H1 (cell line): ENCODE measurements around the gene HADHA. TPM values are rescaled to one million over a fixed set of nuclear protein-coding genes. Genes with fewer than 3 reads are reported as not detected.

Source experiments
- HDAC2 ChIP-seq, 2 experiments: fragments of 300-600 bp in 1 of 2; sonication (generic) in 1 of 2; IDR thresholded peaks; 2 replicates each; pipeline ENCODE4 v1.6.1; 2011 to 2012; ENCODE audit warnings: low read depth in 2 of 2, low read length in 2 of 2, mild to moderate bottlenecking in 2 of 2, moderate library complexity in 2 of 2, borderline replicate concordance in 1 of 2, inconsistent platforms in 1 of 2
- JUND ChIP-seq: IDR thresholded peaks from 2 replicates; pipeline ENCODE4 v1.6.1; 2011; ENCODE audit warnings: mild to moderate bottlenecking, improper control_type of control experiment, low read length
- RXRA ChIP-seq: IDR thresholded peaks from 2 replicates; pipeline ENCODE4 v1.6.1; 2011; ENCODE audit warnings: low read depth, mild to moderate bottlenecking, low read length, moderate library complexity; ENCODE audit not compliant: insufficient read depth
- polyA plus RNA-seq, 7 experiments: library from polyadenylated mRNA; depleted of rRNA in 3 of 7; stranded (reverse) in 5 of 7; unstranded in 2 of 7; fragments of >200 nt in 5 of 7; fragments of 200-250 nt in 2 of 7; gene quantifications; 1 replicate in 5 of 7; 2 replicates in 1 of 7; 4 replicates in 1 of 7; pipeline versions ENCODE4 v1.2.1 to v1.2.3, GENCODE V29; 2011 to 2013; ENCODE audit warnings: missing spikeins in 2 of 7, mixed read lengths in 2 of 7
- total RNA-seq: library from RNA; stranded (reverse); fragmentation: NEBNext Ultra II Directional; extraction: Animal tissue kit (Norgen Biotek cat#: 25700); gene quantifications from 2 replicates; pipeline ENCODE4 v1.2.1, GENCODE V29; 2021

The HADHA gene
- total and polyA plus RNA-seq, 2 of the 8 experiments (the other 6 are each of a cell fraction or from before 2014, with no cell fraction given) = 64.6 to 131 TPM

GRCh38 chr2:26193578-26194231 is 50.7 kb downstream of the HADHA start (continued):
- TF ChIP-seq RXRA (no peak), JUND (no peak), HDAC2 (IDR thresholded peaks at IDR 0.05; ENCODE audit: borderline replicate concordance in 1 of 2, low read depth in 2 of 2, low read length in 2 of 2) (no peak)
